Left kidney (tissue), 8 donors: ENCODE data around the gene PCDH11X. TPM values are rescaled to one million over a fixed set of nuclear protein-coding genes. Genes with fewer than 3 reads are reported as not detected.
"Not testable (repeated sequence)": the region's sequence is repeated elsewhere in the genome, so short reads cannot be mapped to it uniquely, and the experiment has no call there.

Source experiments
- DNase-seq: peaks from one replicate; pipeline ENCODE4 v3.0.0-alpha.2; 2013
- long read RNA-seq, 8 donors: transcript quantifications; one replicate each; lab custom pipeline, GENCODE V29; 2026
- polyA plus RNA-seq: library from polyadenylated mRNA; unstranded; fragments of 120-200 nt; gene quantifications from one replicate; pipeline ENCODE4 v1.2.1, GENCODE V29; 2013; ENCODE audit not compliant: insufficient read length

The PCDH11X gene
- polyA plus RNA-seq = 0.12 TPM
- long read RNA-seq, donor 1, full-length matches to known transcripts = 1 of 1 reads
- long read RNA-seq, donor 1, partial matches to known transcripts = 0 of 1 reads
- long read RNA-seq, donor 1, other reads (novel, unspliced or antisense) = 0 of 1 reads
- long read RNA-seq, donor 2 = 0 reads
- long read RNA-seq, donor 3 = 0 reads
- long read RNA-seq, donor 4 = 0 reads
- long read RNA-seq, donor 5 = 0 reads
- long read RNA-seq, donor 6 = 0 reads
- long read RNA-seq, donor 7 = 0 reads
- long read RNA-seq, donor 8 = 0 reads

- not testable (repeated sequence) for DNase-seq
Observed at GRCh38 chrX:91779135-91779534, at the start of gene PCDH11X. Gene PCDH11X (plus strand): TSS chrX:91779375. CDS start chrX:91835505, 56,130 bp downstream.

GRCh38 chrX:91747446-91747845, 31.7 kb upstream of the PCDH11X start:
- not testable (repeated sequence) for DNase-seq

GRCh38 chrX:91753022-91753421, 26.2 kb upstream of the PCDH11X start:
- not testable (repeated sequence) for DNase-seq

- DNase-seq = not testable (repeated sequence)
Observed at GRCh38 chrX:91770619-91771488, 8.3 kb upstream of the PCDH11X start.

DNA sequence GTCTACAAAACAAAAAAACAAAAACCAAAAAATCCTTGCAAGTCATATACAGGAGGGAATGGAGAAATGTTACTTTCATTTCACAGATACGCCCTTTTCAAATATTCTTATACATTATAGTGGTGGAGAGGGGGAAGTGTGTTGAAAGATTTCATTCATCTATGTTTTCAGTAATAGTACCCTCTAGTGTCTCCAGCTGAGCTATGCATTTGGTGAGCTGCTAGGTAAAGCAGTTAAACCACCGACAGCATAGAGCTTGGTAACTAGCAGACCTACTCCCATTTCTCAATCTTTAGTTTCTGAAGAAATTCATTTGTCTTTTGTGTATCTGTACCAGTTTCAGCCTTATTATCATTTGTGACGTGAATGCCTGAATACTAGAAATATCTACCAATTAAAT, 5.2 kb upstream of the PCDH11X start:
- DNase-seq = not testable (repeated sequence)

- DNase-seq = not testable (repeated sequence)
Observed at GRCh38 chrX:91780008-91780407, 833 bp downstream of the PCDH11X start.

- DNase-seq = not testable (repeated sequence)
Observed at GRCh38 chrX:91780698-91781097, 1.5 kb downstream of the PCDH11X start.

- DNase-seq = not testable (repeated sequence)
Observed at GRCh38 chrX:91781553-91782298, 2.6 kb downstream of the PCDH11X start.

DNA sequence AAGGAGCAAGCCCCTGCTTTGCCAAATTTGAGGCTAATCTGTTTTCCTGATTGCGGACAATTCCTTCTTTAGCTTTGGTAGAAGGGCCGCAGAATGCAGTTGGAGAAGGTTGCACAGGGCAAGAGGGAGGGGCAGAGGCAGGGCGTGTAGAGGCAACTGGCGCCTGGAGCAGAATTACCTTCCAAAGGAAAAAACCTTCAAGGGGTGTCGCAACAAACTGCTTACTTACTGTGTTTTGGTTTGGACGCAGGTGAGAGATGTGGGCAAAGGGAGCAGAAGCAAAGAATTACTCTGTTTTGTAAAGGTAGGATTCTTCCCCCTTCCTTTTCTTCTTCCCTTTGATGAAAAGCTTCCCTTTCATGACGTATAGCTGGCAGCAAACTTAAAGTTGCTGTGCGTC, 3.6 kb downstream of the PCDH11X start:
- not testable (repeated sequence) for DNase-seq

- not testable (repeated sequence) for DNase-seq
Observed at GRCh38 chrX:91817537-91817936, 38.4 kb downstream of the PCDH11X start.

DNA sequence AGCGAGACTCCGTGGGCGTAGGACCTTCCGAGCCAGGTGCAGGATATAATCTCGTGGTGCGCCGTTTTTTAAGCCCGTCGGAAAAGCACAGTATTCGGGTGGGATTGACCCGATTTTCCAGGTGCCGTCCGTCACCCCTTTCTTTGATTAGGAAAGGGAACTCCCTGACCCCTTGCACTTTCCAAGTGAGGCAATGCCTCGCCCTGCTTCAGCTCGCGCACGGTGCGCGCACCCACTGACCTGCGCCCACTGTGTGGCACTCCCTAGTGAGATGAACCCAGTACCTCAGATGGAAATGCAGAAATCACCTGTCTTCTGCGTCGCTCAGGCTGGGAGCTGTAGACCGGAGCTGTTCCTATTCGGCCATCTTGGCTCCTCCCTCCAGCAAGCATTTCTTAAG, 46.1 kb downstream of the PCDH11X start:
- not testable (repeated sequence) for DNase-seq
